H1 (cell line): ENCODE measurements around the gene MYO5B. TPM values are rescaled to one million over a fixed set of nuclear protein-coding genes. Genes with fewer than 3 reads are reported as not detected.

ENCODE experiments used
- CTCF ChIA-PET: fragments of 300-600 bp; sonication (Branson Sonifier 250); formaldehyde crosslinking; loops from one replicate; lab custom pipeline; 2021; ENCODE audit not compliant: partially characterized antibody; lab: Charles Lee
- POLR2A ChIA-PET: fragments of 300-600 bp; sonication (Branson Sonifier 250); formaldehyde crosslinking; loops from one replicate; lab custom pipeline; 2021; ENCODE audit warnings: inconsistent platforms; ENCODE audit not compliant: partially characterized antibody; lab: Charles Lee
- DNase-seq, 2 experiments: peaks; one replicate each; pipeline versions ENCODE4 v3.0.0 to v3.0.0-alpha.2; 2010 to 2022; ENCODE audit warnings: low spot score in 2 of 2, low read depth in 1 of 2, mixed read lengths in 1 of 2
- FAIRE-seq: peaks from 2 replicates; lab custom pipeline; 2011; peaks lifted over from hg19 to GRCh38; lab: Jason Lieb, UNC
- H2AFZ ChIP-seq: 2 replicates; pipeline ENCODE4 v1.8.1; 2012; ENCODE audit warnings: low read length, inconsistent platforms
- H2AK5ac ChIP-seq: 2 replicates; pipeline ENCODE4 v1.6.1; 2013; ENCODE audit warnings: low read depth, low read length
- H2BK120ac ChIP-seq: replicated peaks from 2 replicates; pipeline ENCODE3; 2013; ENCODE audit warnings: low read depth, low read length, inconsistent platforms
- H2BK12ac ChIP-seq: 2 replicates; pipeline ENCODE4 v1.6.1; 2013; ENCODE audit warnings: low read depth, low read length
- H2BK15ac ChIP-seq: 2 replicates; pipeline ENCODE4 v1.6.1; 2013; ENCODE audit warnings: low read length
- H2BK20ac ChIP-seq: 2 replicates; pipeline ENCODE4 v1.6.1; 2013; ENCODE audit warnings: low read length
- H2BK5ac ChIP-seq: 2 replicates; pipeline ENCODE4 v1.6.1; 2013; ENCODE audit warnings: low read depth, low read length
- H3K14ac ChIP-seq: 2 replicates; pipeline ENCODE4 v1.6.1; 2013; ENCODE audit warnings: inconsistent platforms; ENCODE audit not compliant: insufficient read length
- H3K18ac ChIP-seq: 2 replicates; pipeline ENCODE4 v1.6.1; 2013; ENCODE audit warnings: low read length; ENCODE audit errors: extremely low read depth
- H3K23ac ChIP-seq: 2 replicates; pipeline ENCODE4 v1.6.1; 2013; ENCODE audit warnings: inconsistent platforms; ENCODE audit not compliant: insufficient read length
- H3K23me2 ChIP-seq: 2 replicates; pipeline ENCODE4 v1.6.1; 2013; ENCODE audit warnings: low read depth, low read length
- H3K27ac ChIP-seq: 2 replicates; pipeline ENCODE4 v1.6.1; 2011; ENCODE audit warnings: low read depth, low read length, inconsistent platforms
- H3K27me3 ChIP-seq, 4 experiments: replicated peaks in 1 of 4; 1 replicate in 1 of 4; 2 replicates in 3 of 4; pipeline versions ENCODE4 v1.6.1 to v1.8.1; 2011 to 2013; ENCODE audit warnings: low read length in 3 of 4, mild to moderate bottlenecking in 3 of 4, inconsistent platforms in 2 of 4, mixed read lengths in 2 of 4, moderate library complexity in 1 of 4; ENCODE audit not compliant: control insufficient read depth in 3 of 4, insufficient read depth in 3 of 4; ENCODE audit errors: extremely low read depth in 1 of 4
- H3K36me3 ChIP-seq, 4 experiments: 2 replicates each; pipeline versions ENCODE4 v1.6.1 to v1.8.1; 2011 to 2013; ENCODE audit warnings: mild to moderate bottlenecking in 4 of 4, low read length in 3 of 4, moderate library complexity in 2 of 4, control low read depth in 1 of 4, inconsistent platforms in 1 of 4; ENCODE audit not compliant: insufficient read depth in 4 of 4, control insufficient read depth in 2 of 4
- H3K4ac ChIP-seq: replicated peaks from 2 replicates; pipeline ENCODE3; 2013; ENCODE audit warnings: low read length, low read depth, mixed read lengths, inconsistent platforms; ENCODE audit not compliant: insufficient read length
- H3K4me1 ChIP-seq, 4 experiments: replicated peaks in 1 of 4; 1 replicate in 1 of 4; 2 replicates in 3 of 4; pipeline versions ENCODE4 v1.6.1 to v1.8.1; 2011 to 2013; ENCODE audit warnings: low read length in 3 of 4, inconsistent platforms in 2 of 4, mixed read lengths in 1 of 4; ENCODE audit not compliant: insufficient read depth in 4 of 4, control insufficient read depth in 3 of 4
- H3K4me2 ChIP-seq, 2 experiments: 2 replicates each; pipeline versions ENCODE4 v1.6.1 to v1.8.1; 2011 to 2013; ENCODE audit warnings: low read depth in 2 of 2, low read length in 2 of 2, control low read depth in 1 of 2, inconsistent platforms in 1 of 2, mild to moderate bottlenecking in 1 of 2; ENCODE audit not compliant: insufficient read depth in 1 of 2
- H3K4me3 ChIP-seq, 4 experiments: fragments of 200-600, 300-600 bp in 1 of 4; sonication (generic), shearing (Covaris generic), sonication (Bioruptor Twin) in 1 of 4; 2 replicates each; pipeline versions ENCODE4 v1.5.1 to v1.8.1; 2011 to 2016; ENCODE audit warnings: low read length in 4 of 4, low read depth in 3 of 4, control low read depth in 2 of 4, inconsistent platforms in 2 of 4, mild to moderate bottlenecking in 2 of 4, mixed read lengths in 1 of 4, moderate library complexity in 1 of 4; ENCODE audit not compliant: insufficient read depth in 2 of 4; ENCODE audit errors: extremely low read depth in 1 of 4
- H3K56ac ChIP-seq: replicated peaks from 2 replicates; pipeline ENCODE3; 2013; ENCODE audit warnings: low read depth, mild to moderate bottlenecking, mixed read lengths, low read length, inconsistent platforms; ENCODE audit not compliant: insufficient read length
- H3K79me1 ChIP-seq: 2 replicates; pipeline ENCODE4 v1.6.1; 2013; ENCODE audit warnings: low read depth, low read length, control low read depth
- H3K79me2 ChIP-seq, 2 experiments: 2 replicates each; pipeline versions ENCODE4 v1.6.1 to v1.8.1; 2012 to 2013; ENCODE audit warnings: low read length in 2 of 2, mild to moderate bottlenecking in 2 of 2, inconsistent platforms in 1 of 2; ENCODE audit not compliant: insufficient read depth in 2 of 2, control insufficient read depth in 1 of 2
- H3K9ac ChIP-seq, 4 experiments: replicated peaks in 1 of 4; 1 replicate in 1 of 4; 2 replicates in 3 of 4; pipeline versions ENCODE4 v1.6.1 to v1.8.1; 2011 to 2013; ENCODE audit warnings: low read depth in 3 of 4, low read length in 3 of 4, control low read depth in 2 of 4, mild to moderate bottlenecking in 2 of 4, moderate library complexity in 2 of 4, inconsistent platforms in 1 of 4; ENCODE audit errors: extremely low read depth in 1 of 4
- H3K9me3 ChIP-seq, 2 experiments: 2 replicates each; pipeline versions ENCODE4 v1.6.1 to v1.8.1; 2012 to 2013; ENCODE audit warnings: mild to moderate bottlenecking in 2 of 2, moderate library complexity in 2 of 2, control low read depth in 1 of 2, inconsistent platforms in 1 of 2, low read depth in 1 of 2, low read length in 1 of 2, mixed read lengths in 1 of 2; ENCODE audit not compliant: insufficient read depth in 2 of 2
- H4K20me1 ChIP-seq, 2 experiments: replicated peaks in 1 of 2; 2 replicates each; pipeline versions ENCODE3 to v1.8.1; 2011 to 2013; ENCODE audit warnings: inconsistent platforms in 2 of 2, low read length in 2 of 2, mild to moderate bottlenecking in 1 of 2; ENCODE audit not compliant: insufficient read depth in 2 of 2, control insufficient read depth in 1 of 2
- H4K5ac ChIP-seq: 2 replicates; pipeline ENCODE4 v1.6.1; 2013; ENCODE audit warnings: low read length, low read depth, mixed read lengths, inconsistent platforms; ENCODE audit not compliant: insufficient read length
- H4K8ac ChIP-seq: 2 replicates; pipeline ENCODE4 v1.8.0; 2013; ENCODE audit warnings: mild to moderate bottlenecking, moderate library complexity, low read length, inconsistent platforms; ENCODE audit not compliant: insufficient read depth; ENCODE audit errors: extremely low read depth
- H4K91ac ChIP-seq: replicated peaks from 2 replicates; pipeline ENCODE3; 2013; ENCODE audit warnings: low read length, mixed read lengths, inconsistent platforms; ENCODE audit not compliant: insufficient read length
- CBX8 ChIP-seq: fragments of 300-800, 300-1000 bp; sonication (generic); IDR thresholded peaks from 2 replicates; pipeline ENCODE4 v1.7.1; 2016; ENCODE audit warnings: low read depth, low read length, borderline replicate concordance
- TEAD4 ChIP-seq: IDR thresholded peaks from 2 replicates; pipeline ENCODE4 v1.6.1; 2012; ENCODE audit warnings: low read depth, low read length, inconsistent platforms, mixed read lengths
- WGBS, 2 experiments: shearing (Covaris generic) in 1 of 2; methylation state at CpG; one replicate each; pipeline versions ENCODE4 v1.1.6 to v1.1.7; 2013 to 2015; ENCODE audit warnings: low lambda C conversion rate in 2 of 2, mixed read lengths in 2 of 2, inconsistent platforms in 1 of 2, low coverage in 1 of 2, missing lambda C conversion rate in 1 of 2; ENCODE audit not compliant: insufficient replicate concordance in 2 of 2, insufficient coverage in 1 of 2, insufficient read length in 1 of 2; ENCODE audit errors: extremely low coverage in 1 of 2, missing lambda C conversion rate in 1 of 2; 5-methylcytosine and 5-hydroxymethylcytosine counted together
- polyA plus RNA-seq, 7 experiments: library from polyadenylated mRNA; depleted of rRNA in 3 of 7; stranded (reverse) in 5 of 7; unstranded in 2 of 7; fragments of >200 nt in 5 of 7; fragments of 200-250 nt in 2 of 7; gene quantifications; 1 replicate in 5 of 7; 2 replicates in 1 of 7; 4 replicates in 1 of 7; pipeline versions ENCODE4 v1.2.1 to v1.2.3, GENCODE V29; 2011 to 2013; ENCODE audit warnings: missing spikeins in 2 of 7, mixed read lengths in 2 of 7
- total RNA-seq: library from RNA; stranded (reverse); fragmentation: NEBNext Ultra II Directional; extraction: Animal tissue kit (Norgen Biotek cat#: 25700); gene quantifications from 2 replicates; pipeline ENCODE4 v1.2.1, GENCODE V29; 2021

MYO5B gene
- total and polyA plus RNA-seq, 2 of the 8 experiments (the other 6 are each of a cell fraction or from before 2014, with no cell fraction given): 6.4 to 7.7 TPM

DNA sequence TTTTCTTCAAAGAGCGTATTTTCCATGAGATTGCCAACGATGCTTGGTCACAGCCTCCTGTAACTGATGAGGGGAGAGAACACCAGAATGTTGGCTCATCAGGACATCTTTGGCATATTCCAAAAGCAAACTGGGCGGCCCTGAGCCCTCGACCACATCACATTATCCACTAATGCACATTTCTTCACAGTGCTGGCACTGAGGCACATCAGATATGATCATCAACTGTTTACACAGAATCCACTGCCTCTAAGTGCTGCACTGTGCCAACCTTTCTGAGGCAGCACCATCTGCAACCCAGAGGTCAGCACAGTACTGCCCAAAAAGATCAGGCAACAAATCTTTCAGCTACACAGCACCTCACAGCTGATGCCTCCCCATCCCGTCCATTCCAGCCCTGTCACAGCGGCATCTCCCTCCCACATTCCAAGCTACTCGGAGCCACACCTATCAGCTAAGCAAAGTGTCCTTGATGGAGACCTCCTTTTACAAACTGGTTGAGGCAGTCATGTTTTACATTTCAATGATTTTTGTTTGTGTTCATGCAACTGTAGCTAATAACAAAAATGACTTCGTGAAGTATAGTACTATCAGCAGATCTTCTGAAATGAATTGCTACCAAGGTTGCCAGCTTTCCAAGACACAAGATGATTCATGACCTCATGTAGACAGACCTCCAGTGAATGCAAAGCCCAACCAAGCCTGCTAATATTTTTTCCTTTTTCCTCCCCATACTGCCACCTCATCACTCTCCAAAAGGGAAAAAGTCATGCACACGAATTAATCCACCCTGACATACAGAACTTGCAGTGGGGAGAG lies 32.3 kb downstream of the MYO5B start:
- Histone ChIP-seq H2BK12ac (no peak overlapping the region), H4K91ac (no peak overlapping the region), H2BK5ac (no peak overlapping the region), H3K23ac (no peak overlapping the region), H4K5ac (no peak overlapping the region), H2BK20ac (no peak overlapping the region; the same call in 1 of the 2 replicates), H4K20me1 (no peaks in the 10 kb centered on the region), H2BK15ac (no peak overlapping the region), H2AK5ac (no peak overlapping the region), H3K79me2 (no peaks in the 10 kb centered on the region), H3K4ac (no peak overlapping the region), H3K18ac (no peak overlapping the region), H4K8ac (no peak overlapping the region), H3K9ac (no peak overlapping the region), H3K14ac (no peak overlapping the region), H3K4me1 (peaks cover 0 to 21% (median 4%) of the 10 kb centered on the region in 4 experiments; a peak in 4 of 7 replicates), H3K4me3 (no peak overlapping the region), H3K56ac (no peak overlapping the region), H2AFZ (no peak overlapping the region), H3K4me2 (no peak overlapping the region), H3K27me3 (no peaks in the 10 kb centered on the region), H3K9me3 (no peaks in the 10 kb centered on the region), H2BK120ac (no peak overlapping the region), H3K79me1 (no peaks in the 10 kb centered on the region), H3K36me3 (no peaks in the 10 kb centered on the region), H3K27ac (no peak overlapping the region), H3K23me2 (no peaks in the 10 kb centered on the region)
- POLR2A ChIA-PET: interaction anchor here (0.6 kb wide), 1 partner anchor 147 kb away, joined by 3 read pairs; no protein-coding TSS in a partner anchor
- CTCF ChIA-PET: interaction anchor here (1.0 to 1.7 kb wide), 5 partner anchors 17 to 178 kb away, joined by 3 to 8 read pairs (median 4); no protein-coding TSS in a partner anchor
- TF ChIP-seq CBX8: no peak
- peak; percentile 81 for TF ChIP-seq TEAD4
- FAIRE-seq (no peak), DNase-seq (no peak)
- 82% methylated on average over 8 of the region's 9 CpGs; no CpG with 5 or more reads in 1 of the 2 experiments for WGBS, 2 experiments
